K562 (cell line): Measurements from ENCODE around the gene THAP11. TPM values are rescaled to one million over a fixed set of nuclear protein-coding genes. Genes with fewer than 3 reads are reported as not detected.
A peak's percentile ranks its signal among the peaks of the same experiment; 100 is the strongest.

Experiments
- ETS1 ChIP-seq: conservative IDR thresholded peaks from 2 replicates; pipeline ENCODE4 v1.6.1; 2011; ENCODE audit warnings: low read depth, mild to moderate bottlenecking, low read length; ENCODE audit not compliant: control insufficient read depth
- FOS ChIP-seq: IDR thresholded peaks from 3 replicates; pipeline ENCODE4 v1.6.1; 2011; ENCODE audit not compliant: insufficient read length; ENCODE audit errors: extremely low read depth
- ID3 ChIP-seq, 2 experiments: fragments of 250-450 bp in 1 of 2; fragments of 450-650 bp in 1 of 2; sonication (Bioruptor Pico) in 1 of 2; IDR thresholded peaks; 2 replicates each; pipeline versions ENCODE4 v1.6.1 to v1.8.0; 2016 to 2021; ENCODE audit warnings: mild to moderate bottlenecking in 2 of 2, moderate library complexity in 2 of 2, missing compliant biosample characterization in 1 of 2, missing genetic modification characterization in 1 of 2
- JUN ChIP-seq, 2 experiments: sonication (generic) in 1 of 2; formaldehyde crosslinking in 1 of 2; IDR thresholded peaks; 2 replicates each; pipeline versions ENCODE4 v1.6.1 to v1.8.0; 2012 to 2022; ENCODE audit warnings: borderline replicate concordance in 2 of 2, mild to moderate bottlenecking in 2 of 2, improper control_type of control experiment in 1 of 2, low read depth in 1 of 2, low read length in 1 of 2, missing genetic modification reagents in 1 of 2
- MTA3 ChIP-seq: fragments of 450-650 bp; formaldehyde crosslinking; IDR thresholded peaks from 2 replicates; pipeline ENCODE4 v1.6.1; 2017; ENCODE audit warnings: mild to moderate bottlenecking, borderline replicate concordance
- PYGO2 ChIP-seq: fragments of 450-650 bp; IDR thresholded peaks from 2 replicates; pipeline ENCODE4 v1.6.1; 2016; ENCODE audit warnings: mild to moderate bottlenecking, missing genetic modification characterization, moderate library complexity, missing compliant biosample characterization
- RNF219 ChIP-seq: fragments of 250-450 bp; sonication (Bioruptor Pico); IDR thresholded peaks from 2 replicates; pipeline ENCODE4 v1.5.0; 2022; ENCODE audit warnings: mild to moderate bottlenecking
- SOX6 ChIP-seq: fragments of 450-650 bp; IDR thresholded peaks from 2 replicates; pipeline ENCODE4 v1.6.1; 2014; ENCODE audit warnings: mild to moderate bottlenecking
- SRSF9 ChIP-seq: fragments of 200-400 bp; formaldehyde crosslinking; IDR thresholded peaks from 2 replicates; pipeline ENCODE4 v1.6.1; 2017; ENCODE audit warnings: low read depth, low read length, borderline replicate concordance
- UBTF ChIP-seq, 2 experiments: IDR thresholded peaks; 2 replicates each; pipeline ENCODE4 v1.6.1; 2012; ENCODE audit warnings: improper control_type of control experiment in 2 of 2, low read depth in 2 of 2, low read length in 2 of 2, borderline replicate concordance in 1 of 2
- ZNF41 ChIP-seq: fragments of 250-450 bp; sonication (Bioruptor Pico); conservative IDR thresholded peaks from 2 replicates; pipeline ENCODE4 v1.4.0; 2020; ENCODE audit warnings: mild to moderate bottlenecking
- ZNF511 ChIP-seq: sonication (generic); formaldehyde crosslinking; IDR thresholded peaks from 2 replicates; pipeline ENCODE4 v1.8.0; 2022; ENCODE audit warnings: mild to moderate bottlenecking, missing genetic modification reagents
- ZNF586 ChIP-seq: fragments of 450-650 bp; formaldehyde crosslinking; conservative IDR thresholded peaks from 2 replicates; pipeline ENCODE4 v1.4.0; 2020; ENCODE audit warnings: mild to moderate bottlenecking, moderate library complexity
- polyA plus RNA-seq, 8 experiments: library from polyadenylated mRNA; depleted of rRNA in 4 of 8; stranded (reverse) in 5 of 8; unstranded in 3 of 8; fragments of >200 nt; fragmentation: Nextera tagmentation in 2 of 8; fragmentation: Illumina TruSeq in 1 of 8; extraction: Ambion mirVana in 2 of 8; extraction: Trizol in 1 of 8; gene quantifications; 2 replicates each; pipeline versions ENCODE4 v1.2.1 to v1.2.3, GENCODE V29; 2011 to 2014; ENCODE audit warnings: inconsistent platforms in 1 of 8, missing spikeins in 1 of 8
- total RNA-seq, 7 experiments: library from RNA; depleted of rRNA in 6 of 7; stranded (reverse); fragments of >200 nt in 6 of 7; fragmentation: Illumina TruSeq in 2 of 7; extraction: Trizol in 2 of 7; gene quantifications; 2 replicates each; pipeline versions ENCODE4 v1.2.1 to v1.2.3, GENCODE V29; 2011 to 2021; ENCODE audit warnings: low replicate concordance in 1 of 7
- TF ChIP-seq, protein P1 (sequence below): fragments of 250-450 bp; sonication (Bioruptor Pico); IDR thresholded peaks from 2 replicates; pipeline ENCODE4 v1.4.0; 2020; ENCODE audit warnings: mild to moderate bottlenecking
- TF ChIP-seq, protein P2 (sequence below): fragments of 450-650 bp; IDR thresholded peaks from 2 replicates; pipeline ENCODE4 v1.6.1; 2016; ENCODE audit warnings: low read depth, mild to moderate bottlenecking, moderate library complexity

Gene THAP11
- total and polyA plus RNA-seq, 9 of the 15 experiments (the other 6 are each of a cell fraction or from before 2014, with no cell fraction given): 2.4 to 31.6 (median 21.4) TPM

GRCh38 chr16:67847064-67847861, 5.1 kb downstream of the THAP11 start, which contains the start of gene CENPT (continued):
- TF ChIP-seq ETS1: no peak
- TF ChIP-seq SOX6: no peak
- TF ChIP-seq, protein P1, sequence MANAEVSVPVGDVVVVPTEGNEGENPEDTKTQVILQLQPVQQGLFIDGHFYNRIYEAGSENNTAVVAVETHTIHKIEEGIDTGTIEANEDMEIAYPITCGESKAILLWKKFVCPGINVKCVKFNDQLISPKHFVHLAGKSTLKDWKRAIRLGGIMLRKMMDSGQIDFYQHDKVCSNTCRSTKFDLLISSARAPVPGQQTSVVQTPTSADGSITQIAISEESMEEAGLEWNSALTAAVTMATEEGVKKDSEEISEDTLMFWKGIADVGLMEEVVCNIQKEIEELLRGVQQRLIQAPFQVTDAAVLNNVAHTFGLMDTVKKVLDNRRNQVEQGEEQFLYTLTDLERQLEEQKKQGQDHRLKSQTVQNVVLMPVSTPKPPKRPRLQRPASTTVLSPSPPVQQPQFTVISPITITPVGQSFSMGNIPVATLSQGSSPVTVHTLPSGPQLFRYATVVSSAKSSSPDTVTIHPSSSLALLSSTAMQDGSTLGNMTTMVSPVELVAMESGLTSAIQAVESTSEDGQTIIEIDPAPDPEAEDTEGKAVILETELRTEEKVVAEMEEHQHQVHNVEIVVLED (CRISPR knock-in tag): no peak
- no peak for TF ChIP-seq PYGO2 (tag)
- TF ChIP-seq JUN (IDR thresholded peaks at IDR 0.05; ENCODE audit: borderline replicate concordance, low read depth, low read length): 0 out of 2 replicates have a peak, but pooled peaks have one; percentile 27
- TF ChIP-seq JUN (CRISPR knock-in tag; IDR thresholded peaks at IDR 0.05; ENCODE audit: borderline replicate concordance): no peak
- no peak; the same call in none of the 2 replicates for TF ChIP-seq MTA3
- TF ChIP-seq ZNF511: no peak
- TF ChIP-seq ZNF41: no peak
- no peak for TF ChIP-seq ZNF586 (CRISPR knock-in tag)
- TF ChIP-seq, protein P2, sequence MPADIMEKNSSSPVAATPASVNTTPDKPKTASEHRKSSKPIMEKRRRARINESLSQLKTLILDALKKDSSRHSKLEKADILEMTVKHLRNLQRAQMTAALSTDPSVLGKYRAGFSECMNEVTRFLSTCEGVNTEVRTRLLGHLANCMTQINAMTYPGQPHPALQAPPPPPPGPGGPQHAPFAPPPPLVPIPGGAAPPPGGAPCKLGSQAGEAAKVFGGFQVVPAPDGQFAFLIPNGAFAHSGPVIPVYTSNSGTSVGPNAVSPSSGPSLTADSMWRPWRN: no peak
- TF ChIP-seq UBTF (IDR thresholded peaks at IDR 0.05; ENCODE audit: borderline replicate concordance in 1 of 2, low read depth in 2 of 2, low read length in 2 of 2): 0 out of 4 replicates have a peak, but pooled peaks of 1 of the 2 experiments have one; percentile 23
- no peak for TF ChIP-seq FOS
- no peak for TF ChIP-seq RNF219 (CRISPR knock-in tag)
- TF ChIP-seq ID3 (CRISPR knock-in tag; IDR thresholded peaks at IDR 0.05): no peak
- no peak for TF ChIP-seq ID3 (tag; IDR thresholded peaks at IDR 0.05)
- TF ChIP-seq SRSF9: no peak
